DOHH2 (cell line): ENCODE results near the gene CDH18.
"Not testable (repeated sequence)": the region's sequence is repeated elsewhere in the genome, so short reads cannot be mapped to it uniquely, and the experiment has no call there.

Experiments used
- H3F3A ChIP-seq: fragments of 200-600 bp; sonication (generic), shearing (Covaris generic); 2 replicates; pipeline ENCODE4 v1.6.0; 2016; ENCODE audit warnings: antibody characterized with exemption, mild to moderate bottlenecking; ENCODE audit not compliant: control insufficient read depth, insufficient read depth
- H3K27ac ChIP-seq: fragments of 200-600 bp; sonication (generic); 2 replicates; pipeline ENCODE4 v1.5.1; 2014; ENCODE audit warnings: low read depth, mild to moderate bottlenecking, low read length, moderate library complexity
- H3K27me3 ChIP-seq: fragments of 200-600 bp; sonication (generic); 2 replicates; pipeline ENCODE4 v1.6.1; 2014; ENCODE audit warnings: mild to moderate bottlenecking, low read length, mixed read lengths; ENCODE audit not compliant: control insufficient read depth
- H3K36me3 ChIP-seq: fragments of 200-600 bp; sonication (generic); 2 replicates; pipeline ENCODE4 v1.6.1; 2014; ENCODE audit warnings: mild to moderate bottlenecking, low read length, moderate library complexity, mixed read lengths; ENCODE audit not compliant: control insufficient read depth
- H3K4me1 ChIP-seq: fragments of 200-600 bp; sonication (generic); 2 replicates; pipeline ENCODE4 v1.6.1; 2014; ENCODE audit warnings: mild to moderate bottlenecking, low read length, mixed read lengths; ENCODE audit not compliant: control insufficient read depth
- H3K4me2 ChIP-seq: fragments of 200-600 bp; sonication (generic); 2 replicates; pipeline ENCODE4 v1.6.0; 2014; ENCODE audit warnings: mild to moderate bottlenecking, low read length, moderate library complexity
- H3K4me3 ChIP-seq: fragments of 200-600 bp; sonication (generic); 2 replicates; pipeline ENCODE4 v1.5.1; 2014; ENCODE audit warnings: mild to moderate bottlenecking, low read length, mixed read lengths
- H3K79me2 ChIP-seq: fragments of 200-600 bp; sonication (generic); 2 replicates; pipeline ENCODE4 v1.6.1; 2014; ENCODE audit warnings: mild to moderate bottlenecking, low read length, mixed read lengths; ENCODE audit not compliant: control insufficient read depth
- H3K9me2 ChIP-seq: fragments of 200-600 bp; sonication (generic); replicated peaks from 2 replicates; pipeline ENCODE4 v1.6.1; 2014; ENCODE audit warnings: mild to moderate bottlenecking, low read length, mixed read lengths; ENCODE audit not compliant: control insufficient read depth
- H3K9me3 ChIP-seq: fragments of 200-600 bp; sonication (generic); 2 replicates; pipeline ENCODE4 v1.6.1; 2014; ENCODE audit warnings: antibody characterized with exemption, low read length, mixed read lengths; ENCODE audit not compliant: control insufficient read depth, insufficient read depth
- H4K20me1 ChIP-seq: fragments of 200-600 bp; sonication (generic); 2 replicates; pipeline ENCODE4 v1.6.0; 2014; ENCODE audit warnings: low read depth, mild to moderate bottlenecking, antibody characterized with exemption, low read length, moderate library complexity; ENCODE audit not compliant: control insufficient read depth, insufficient read depth
- EZH2phosphoT487 ChIP-seq: fragments of 200-600 bp; sonication (generic); IDR thresholded peaks from 2 replicates; pipeline ENCODE4 v1.6.1; 2017; ENCODE audit warnings: borderline replicate concordance, mild to moderate bottlenecking, antibody characterized with exemption, low read length, moderate library complexity, mixed read lengths
- TF ChIP-seq, protein P1 (sequence below): fragments of 200-600 bp; sonication (generic); IDR thresholded peaks from one replicate; pipeline ENCODE4 v1.5.1; 2014; ENCODE audit warnings: antibody characterized with exemption, mild to moderate bottlenecking, low read depth, low read length; ENCODE audit not compliant: poor library complexity, severe bottlenecking

The CDH18 gene

DNA sequence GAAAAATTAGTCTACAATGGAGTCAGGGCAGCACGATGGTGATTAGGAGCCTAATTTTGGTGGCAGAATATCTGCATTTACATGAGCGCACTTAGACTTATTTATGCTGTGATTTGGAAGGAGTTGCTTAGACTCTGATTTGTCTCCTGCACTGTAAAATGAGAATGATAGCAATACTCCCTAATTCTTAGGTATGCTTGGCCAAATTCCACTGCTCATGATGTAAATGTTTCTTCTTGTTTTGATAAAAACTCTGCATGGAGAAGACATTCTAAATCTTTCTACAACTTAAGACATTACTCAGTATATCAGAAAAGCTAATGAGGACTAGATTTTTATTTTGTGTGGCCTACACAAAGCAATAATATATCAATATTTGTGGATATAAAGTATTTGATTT is 205.4 kb downstream of the CDH18 start:
- H3K9me2 ChIP-seq: no peaks in the 10 kb centered on the region
- no peak overlapping the region for H3K4me3 ChIP-seq
- TF ChIP-seq, protein P1, sequence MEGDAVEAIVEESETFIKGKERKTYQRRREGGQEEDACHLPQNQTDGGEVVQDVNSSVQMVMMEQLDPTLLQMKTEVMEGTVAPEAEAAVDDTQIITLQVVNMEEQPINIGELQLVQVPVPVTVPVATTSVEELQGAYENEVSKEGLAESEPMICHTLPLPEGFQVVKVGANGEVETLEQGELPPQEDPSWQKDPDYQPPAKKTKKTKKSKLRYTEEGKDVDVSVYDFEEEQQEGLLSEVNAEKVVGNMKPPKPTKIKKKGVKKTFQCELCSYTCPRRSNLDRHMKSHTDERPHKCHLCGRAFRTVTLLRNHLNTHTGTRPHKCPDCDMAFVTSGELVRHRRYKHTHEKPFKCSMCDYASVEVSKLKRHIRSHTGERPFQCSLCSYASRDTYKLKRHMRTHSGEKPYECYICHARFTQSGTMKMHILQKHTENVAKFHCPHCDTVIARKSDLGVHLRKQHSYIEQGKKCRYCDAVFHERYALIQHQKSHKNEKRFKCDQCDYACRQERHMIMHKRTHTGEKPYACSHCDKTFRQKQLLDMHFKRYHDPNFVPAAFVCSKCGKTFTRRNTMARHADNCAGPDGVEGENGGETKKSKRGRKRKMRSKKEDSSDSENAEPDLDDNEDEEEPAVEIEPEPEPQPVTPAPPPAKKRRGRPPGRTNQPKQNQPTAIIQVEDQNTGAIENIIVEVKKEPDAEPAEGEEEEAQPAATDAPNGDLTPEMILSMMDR: no peak
- TF ChIP-seq EZH2phosphoT487: no peak
- no peaks in the 10 kb centered on the region for H3K79me2 ChIP-seq
- H4K20me1 ChIP-seq: no peaks in the 10 kb centered on the region
- H3K27ac ChIP-seq: no peak overlapping the region
- no peaks in the 10 kb centered on the region for H3K36me3 ChIP-seq
- no peak overlapping the region for H3K4me2 ChIP-seq
- no peaks in the 10 kb centered on the region for H3F3A ChIP-seq
- H3K27me3 ChIP-seq: no peaks in the 10 kb centered on the region
- no peaks in the 10 kb centered on the region for H3K4me1 ChIP-seq
- H3K9me3 ChIP-seq: no peaks in the 10 kb centered on the region

GRCh38 chr5:19777363-19777762 is 210.6 kb downstream of the CDH18 start:
- Histone ChIP-seq H4K20me1 (no peaks in the 10 kb centered on the region), H3K4me2 (no peak overlapping the region), H3K27ac (no peak overlapping the region), H3K36me3 (no peaks in the 10 kb centered on the region), H3F3A (no peaks in the 10 kb centered on the region), H3K9me2 (no peaks in the 10 kb centered on the region), H3K4me3 (no peak overlapping the region), H3K79me2 (no peaks in the 10 kb centered on the region), H3K4me1 (no peaks in the 10 kb centered on the region), H3K9me3 (no peaks in the 10 kb centered on the region), H3K27me3 (no peaks in the 10 kb centered on the region)
- TF ChIP-seq, protein P1: no peak
- TF ChIP-seq EZH2phosphoT487: no peak

- not testable (repeated sequence) for H3K36me3 ChIP-seq, H3K79me2 ChIP-seq, H3K4me2 ChIP-seq, H3F3A ChIP-seq, H4K20me1 ChIP-seq, H3K4me1 ChIP-seq, H3K9me2 ChIP-seq, H3K27ac ChIP-seq, H3K4me3 ChIP-seq, H3K9me3 ChIP-seq, H3K27me3 ChIP-seq
Observed at GRCh38 chr5:19776886-19777285, 211.1 kb downstream of the CDH18 start.

DNA sequence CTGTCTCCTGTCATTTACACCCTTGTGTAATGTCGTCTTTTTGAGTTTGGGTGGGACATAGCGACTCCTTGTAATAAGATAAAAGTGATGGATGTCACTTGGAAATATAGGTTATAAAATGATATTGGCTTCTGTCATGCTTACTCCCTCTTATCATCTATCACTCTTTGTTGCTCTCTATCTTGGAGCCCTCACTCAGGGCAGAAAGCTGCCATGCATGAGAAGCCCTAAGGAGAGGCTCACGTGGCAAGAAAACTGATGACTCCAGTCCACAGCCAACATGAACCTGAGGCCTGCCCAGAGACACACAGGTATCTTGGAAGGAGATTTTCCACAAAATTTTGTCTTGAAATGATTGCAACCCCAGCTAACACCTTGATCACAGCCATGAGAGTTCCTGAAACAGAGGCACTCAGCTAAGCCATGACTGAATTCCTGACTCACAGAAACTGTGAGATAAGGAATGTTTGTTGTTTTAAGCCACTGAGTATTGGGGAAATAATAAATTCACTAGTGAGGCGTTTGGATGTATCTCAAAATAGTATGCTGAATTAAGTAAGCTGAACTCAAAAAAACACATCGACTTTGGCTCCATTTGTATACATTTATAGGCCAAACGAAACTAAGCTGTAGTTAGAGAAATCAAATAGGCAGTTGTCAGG is 216.7 kb downstream of the CDH18 start:
- Histone ChIP-seq H3K36me3 (no peaks in the 10 kb centered on the region), H3K4me1 (no peaks in the 10 kb centered on the region), H4K20me1 (no peaks in the 10 kb centered on the region), H3K4me3 (no peak overlapping the region), H3K27ac (no peak overlapping the region), H3K4me2 (no peak overlapping the region), H3K9me2 (no peaks in the 10 kb centered on the region), H3F3A (no peaks in the 10 kb centered on the region), H3K9me3 (no peaks in the 10 kb centered on the region), H3K27me3 (no peaks in the 10 kb centered on the region), H3K79me2 (no peaks in the 10 kb centered on the region)
- no peak for TF ChIP-seq EZH2phosphoT487
- TF ChIP-seq, protein P1: no peak
